Stimulated activated CD4-positive, alpha-beta T cell treated with anti-CD3 and anti-CD28 coated beads, Interleukin-4, amount 100 ng/mL, for 48 hours (primary cell): ENCODE results near the gene TNFSF8.
A peak's percentile ranks its signal among the peaks of the same experiment; 100 is the strongest.

Experiments used
- DNase-seq, 2 donors: peaks; one replicate each; pipeline ENCODE4 v3.0.0-alpha.2; 2020; ENCODE audit warnings: low read depth in 2 of 2

Gene TNFSF8

GRCh38 chr9:114930056-114930812 is at the start of gene TNFSF8:
Gene TNFSF8, minus strand, starts transcription at chr9:114930591. Its CDS starts 288 bp downstream, at chr9:114930303.
- peak in 1 of 2 donors; percentile 58 for DNase-seq

- DNase-seq: no peak
Observed at GRCh38 chr9:114973216-114973615, 42.8 kb upstream of the TNFSF8 start.

GRCh38 chr9:114972510-114973136 is 42.2 kb upstream of the TNFSF8 start:
- DNase-seq: no peak

- no peak for DNase-seq
Observed at GRCh38 chr9:114969269-114969668, 38.9 kb upstream of the TNFSF8 start.

GRCh38 chr9:114968671-114969070 is 38.3 kb upstream of the TNFSF8 start:
- no peak for DNase-seq

- no peak for DNase-seq
Observed at GRCh38 chr9:114965564-114965963, 35.2 kb upstream of the TNFSF8 start.

GRCh38 chr9:114962809-114963208 is 32.4 kb upstream of the TNFSF8 start:
- DNase-seq: no peak

- DNase-seq: no peak
Observed at GRCh38 chr9:114960276-114960675, 29.9 kb upstream of the TNFSF8 start.

GRCh38 chr9:114958844-114959235 is 28.4 kb upstream of the TNFSF8 start:
- no peak for DNase-seq

GRCh38 chr9:114958021-114958843 is 27.8 kb upstream of the TNFSF8 start:
- peak; percentile 21 to 45 for DNase-seq

GRCh38 chr9:114957558-114957957 is 27.2 kb upstream of the TNFSF8 start:
- no peak for DNase-seq

- DNase-seq: no peak
Observed at GRCh38 chr9:114954956-114955582, 24.7 kb upstream of the TNFSF8 start.

GRCh38 chr9:114953959-114954358 is 23.6 kb upstream of the TNFSF8 start:
- DNase-seq: no peak

GRCh38 chr9:114953046-114953445 is 22.7 kb upstream of the TNFSF8 start:
- no peak for DNase-seq

GRCh38 chr9:114950761-114951160 is 20.4 kb upstream of the TNFSF8 start:
- no peak for DNase-seq

- DNase-seq: no peak
Observed at GRCh38 chr9:114947058-114947457, 16.7 kb upstream of the TNFSF8 start.

GRCh38 chr9:114945616-114946412 is 15.4 kb upstream of the TNFSF8 start:
- DNase-seq: no peak

- DNase-seq: no peak
Observed at GRCh38 chr9:114941376-114941775, 11.0 kb upstream of the TNFSF8 start.

GRCh38 chr9:114938687-114939575 is 8.5 kb upstream of the TNFSF8 start:
- no peak for DNase-seq

GRCh38 chr9:114937516-114937915 is 7.1 kb upstream of the TNFSF8 start:
- no peak for DNase-seq
